GM18873 (cell line): Measurements from ENCODE around the gene OR6B3.

Source experiments
- ATAC-seq: cut with Tn5 transposase; IDR thresholded peaks from one replicate; pipeline ENCODE4 v1.9.1; 2021; ENCODE audit warnings: mild to moderate bottlenecking, moderate library complexity, moderate number of reproducible peaks; ENCODE audit not compliant: unreplicated experiment, low FRiP score

The OR6B3 gene

DNA sequence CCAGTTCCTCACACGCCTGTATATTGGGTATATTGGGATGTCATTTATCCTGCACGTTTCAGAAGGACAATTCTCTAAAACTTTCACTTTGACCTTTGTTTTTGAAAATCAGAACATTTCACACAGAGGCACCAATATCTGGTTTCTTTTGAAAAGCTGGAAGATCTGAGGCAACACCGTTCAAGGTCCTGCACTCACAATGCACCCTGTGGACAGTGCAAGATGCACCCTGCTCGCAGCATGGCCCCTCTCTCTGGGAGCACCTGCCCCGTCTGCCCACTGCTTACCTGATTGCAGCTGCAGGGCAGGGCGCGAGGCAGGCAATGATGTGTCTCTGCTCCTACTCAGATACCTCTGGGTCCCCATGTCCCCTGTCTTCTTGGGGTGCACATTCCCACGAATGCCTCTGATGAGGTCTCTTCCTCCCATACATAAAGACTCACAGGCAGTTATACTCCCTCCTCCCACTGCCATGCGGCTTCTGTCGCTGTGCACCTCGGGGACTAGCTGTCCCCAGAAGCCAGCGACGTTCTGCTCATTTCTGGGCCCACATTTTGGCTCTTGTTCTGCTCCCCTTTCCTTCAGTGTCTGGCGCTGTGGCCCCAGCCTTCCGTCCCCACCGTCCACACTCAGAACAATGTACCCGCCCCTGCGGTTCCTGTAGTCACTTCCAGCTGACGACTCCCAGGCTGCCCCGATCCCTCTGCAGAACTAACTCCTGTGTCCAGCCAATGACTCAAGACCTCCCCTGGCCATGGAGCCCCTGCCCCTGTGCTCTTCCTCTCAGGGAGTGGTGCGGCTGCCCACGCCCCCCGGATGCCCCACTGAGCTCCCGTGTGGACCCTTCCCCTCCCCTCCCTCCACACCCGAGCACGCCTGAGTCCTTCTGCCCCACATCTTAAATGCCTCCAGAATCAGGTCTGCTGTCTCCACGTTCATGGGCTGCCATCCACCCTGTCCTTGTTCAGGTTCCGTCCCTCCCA, at the start of gene OR6B3:
OR6B3 (minus strand) TSS at position 349 of the 983 bp plus-strand sequence.
- ATAC-seq: no peak

GRCh38 chr2:240098349-240098748, 45.0 kb upstream of the OR6B3 start:
- ATAC-seq: no peak

DNA sequence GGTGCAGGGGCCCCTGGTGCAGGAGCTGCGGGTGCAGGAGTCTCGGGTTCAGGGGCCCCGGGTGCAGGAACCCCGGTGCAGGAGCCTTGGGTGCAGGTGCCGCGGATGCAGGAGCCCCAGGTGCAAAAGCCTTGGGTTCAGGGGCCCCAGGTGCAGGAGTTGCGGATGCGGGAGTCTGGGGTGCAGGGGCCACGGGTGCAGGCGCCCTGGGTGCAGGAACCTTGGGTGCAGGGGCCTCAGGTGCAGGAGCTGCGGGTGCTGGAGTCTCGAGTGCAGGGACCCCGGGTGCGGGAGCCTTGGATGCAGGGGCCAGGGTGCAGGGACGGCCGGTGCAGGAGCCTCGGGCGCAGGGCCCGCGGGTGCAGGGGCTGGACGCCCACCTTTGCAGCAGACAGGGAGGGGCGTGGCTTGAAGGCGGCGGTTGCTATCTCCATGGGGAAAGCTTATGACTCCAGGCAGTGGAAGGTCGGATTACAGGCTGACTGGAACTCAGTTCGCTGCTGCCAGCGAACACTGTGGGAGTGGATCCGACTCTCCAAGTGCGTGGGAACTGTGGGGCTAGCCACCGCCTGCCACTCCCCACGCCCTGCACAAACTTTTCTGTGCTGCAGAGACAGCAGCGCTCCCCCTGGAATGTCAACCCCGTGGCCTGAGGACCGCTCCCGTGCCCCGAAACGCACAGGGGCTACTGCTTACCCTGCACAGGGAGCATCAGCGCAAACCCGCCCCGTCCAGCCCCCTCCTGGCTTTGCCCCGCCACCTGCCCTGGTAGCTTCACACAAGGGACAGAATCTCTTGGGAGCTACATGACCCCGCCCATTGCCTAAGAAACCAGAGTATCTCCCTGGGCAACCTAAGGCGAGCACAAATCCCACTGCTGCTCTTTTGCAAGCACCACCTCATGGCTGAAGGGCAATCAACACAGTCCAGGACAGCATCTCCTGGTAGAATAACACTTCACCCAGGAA, 42.5 kb upstream of the OR6B3 start:
- no peak for ATAC-seq

- ATAC-seq: no peak
Observed at GRCh38 chr2:240089306-240089705, 36.0 kb upstream of the OR6B3 start.

GRCh38 chr2:240086563-240086962, 33.2 kb upstream of the OR6B3 start:
- ATAC-seq: no peak

GRCh38 chr2:240078631-240079030, 25.3 kb upstream of the OR6B3 start:
- no peak for ATAC-seq

DNA sequence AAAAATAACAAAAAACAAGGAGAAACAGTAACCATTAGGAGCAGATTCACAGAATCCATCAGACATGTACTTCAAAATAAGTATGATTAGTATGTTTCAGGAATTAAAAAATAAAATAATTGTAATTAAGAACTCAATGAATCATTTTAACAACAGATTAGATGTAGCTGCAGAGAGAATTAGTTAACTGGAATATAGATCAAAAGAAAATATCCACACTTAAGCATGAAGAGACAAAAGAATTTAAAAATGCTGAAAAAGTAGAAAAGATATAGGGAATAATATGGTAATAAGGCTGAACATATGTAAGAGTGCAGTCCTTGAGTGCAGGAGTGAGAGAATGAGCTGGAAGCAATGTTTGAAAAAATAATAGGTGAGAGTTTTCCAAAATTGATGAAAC, 24.1 kb upstream of the OR6B3 start:
- ATAC-seq: no peak

DNA sequence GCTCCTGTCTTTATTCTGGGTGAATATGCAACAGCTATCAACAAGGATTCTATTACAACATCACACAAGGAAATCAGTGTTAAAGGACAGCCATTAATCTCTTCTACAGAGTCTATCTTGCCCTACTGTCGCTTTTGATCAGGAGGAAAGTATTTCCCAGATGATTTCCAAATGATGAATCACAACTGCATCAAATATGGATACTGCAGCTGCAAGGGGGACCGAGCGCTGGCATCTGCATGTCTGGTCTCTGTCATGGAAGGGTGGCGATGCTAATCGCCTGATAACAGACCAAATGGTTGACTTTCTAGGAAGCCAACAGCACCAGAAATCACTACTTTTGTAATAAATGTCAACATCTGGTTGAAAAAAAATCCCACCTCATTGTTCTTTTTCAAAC, 21.2 kb upstream of the OR6B3 start:
- no peak for ATAC-seq

DNA sequence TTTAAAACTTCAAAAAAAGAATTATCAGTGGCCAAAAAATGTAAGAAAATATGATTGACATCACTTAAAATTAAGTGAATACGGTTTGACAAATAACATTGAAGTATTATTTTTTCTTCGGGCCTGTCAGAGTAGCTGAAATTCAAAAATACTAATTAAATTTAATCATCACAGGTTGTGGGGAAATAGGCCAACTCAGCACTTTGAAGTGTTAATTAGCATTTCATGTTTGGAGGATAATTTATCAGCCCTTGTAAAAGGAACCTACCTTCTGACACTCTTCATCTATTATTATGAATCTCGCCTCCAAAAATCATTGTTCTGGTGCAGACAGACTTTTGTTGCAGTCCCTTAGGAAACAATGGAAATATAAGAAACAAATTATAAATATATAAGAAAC, 17.6 kb upstream of the OR6B3 start:
- no peak for ATAC-seq

- ATAC-seq: no peak
Observed at GRCh38 chr2:240069829-240070228, 16.5 kb upstream of the OR6B3 start.

- no peak for ATAC-seq
Observed at GRCh38 chr2:240068193-240068592, 14.9 kb upstream of the OR6B3 start.

DNA sequence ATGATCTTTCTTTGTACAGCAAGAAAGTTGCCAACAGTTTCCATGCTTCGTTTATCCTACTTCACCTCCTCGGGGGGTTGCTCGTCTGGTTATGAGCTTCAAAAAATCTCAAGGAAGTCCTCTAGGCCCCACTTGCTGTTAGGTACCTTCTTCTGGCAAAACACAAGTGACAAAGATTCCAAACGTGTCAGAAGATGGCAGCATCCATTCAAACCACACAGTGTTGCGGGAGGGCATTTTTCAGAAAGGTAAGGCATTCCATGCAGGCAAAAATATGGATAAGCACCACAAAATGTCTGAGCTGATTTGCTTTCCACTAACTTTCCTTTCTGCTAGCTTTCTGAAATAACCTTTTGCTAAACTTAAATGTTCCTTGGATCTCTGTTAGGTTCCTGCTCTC, 13.2 kb upstream of the OR6B3 start:
- ATAC-seq: no peak

DNA sequence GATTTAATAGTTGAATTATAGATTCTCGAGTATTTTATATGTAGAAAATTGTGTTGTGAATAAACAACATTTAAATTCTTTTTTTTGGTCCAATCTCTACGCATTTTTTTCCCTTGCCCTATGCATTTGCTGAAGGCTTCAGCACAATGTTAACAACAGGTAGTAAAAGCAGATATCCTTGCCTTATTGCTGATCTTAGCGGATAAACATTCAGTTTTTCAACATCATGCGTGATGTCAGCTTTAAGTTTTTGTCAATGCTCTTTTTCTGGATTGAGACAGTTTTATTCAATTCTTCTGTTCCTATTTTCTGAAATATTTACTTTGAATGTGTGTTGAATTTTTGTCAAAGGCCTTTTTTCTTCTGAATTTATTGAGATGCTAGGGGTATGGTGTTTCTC, 11.6 kb upstream of the OR6B3 start:
- no peak for ATAC-seq

DNA sequence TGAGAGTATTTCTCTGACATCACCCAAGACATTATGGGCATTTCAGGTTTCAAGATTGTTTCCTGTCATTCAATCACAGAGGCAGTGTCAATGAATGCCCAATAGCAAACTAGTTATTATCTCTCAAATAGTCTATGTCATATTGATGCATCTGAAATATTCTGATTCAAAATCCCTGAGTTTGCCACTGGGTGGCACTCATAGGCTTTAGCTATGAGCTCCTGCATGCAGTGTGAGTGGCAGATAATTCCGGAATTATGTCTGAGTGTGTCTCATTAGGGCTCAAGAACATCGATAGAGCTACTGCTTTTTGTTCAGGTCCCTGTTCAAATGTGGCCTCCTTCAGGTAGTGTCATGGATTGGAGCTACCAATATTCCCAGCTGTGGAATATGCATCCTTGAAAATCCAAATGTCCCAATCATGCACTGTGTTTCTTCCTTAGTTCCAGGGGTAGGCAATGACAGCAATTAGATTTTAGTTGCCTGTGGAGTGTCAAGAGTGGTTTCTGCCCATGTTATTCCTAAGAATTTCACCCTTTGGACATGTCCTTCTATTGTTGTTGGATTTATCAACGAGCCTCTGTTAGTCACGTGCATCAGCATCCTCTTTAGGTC, 7.8 kb upstream of the OR6B3 start:
- ATAC-seq: no peak

- no peak for ATAC-seq
Observed at GRCh38 chr2:240056678-240057077, 3.4 kb upstream of the OR6B3 start.

- ATAC-seq: no peak
Observed at GRCh38 chr2:240055177-240055917, 2.0 kb upstream of the OR6B3 start.

DNA sequence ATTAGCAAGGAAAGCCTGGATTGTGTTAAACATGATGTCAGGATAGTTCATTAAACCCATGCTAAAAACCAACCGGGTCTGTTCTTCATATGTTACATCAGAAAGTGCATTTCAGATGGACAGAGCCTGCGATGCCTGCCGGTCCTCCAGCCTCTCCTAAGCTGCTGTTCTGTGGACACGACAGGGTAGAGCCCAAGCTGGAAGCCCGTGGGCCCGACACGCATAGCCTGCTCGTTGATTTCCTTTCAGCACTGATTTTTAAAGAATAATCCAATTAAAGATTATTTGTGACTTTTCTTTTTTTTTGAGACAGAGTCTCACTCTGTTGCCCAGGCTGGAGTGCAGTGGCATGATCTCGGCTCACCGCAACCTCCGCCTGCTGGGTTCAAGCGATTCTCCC, 797 bp downstream of the OR6B3 start:
- ATAC-seq: no peak

DNA sequence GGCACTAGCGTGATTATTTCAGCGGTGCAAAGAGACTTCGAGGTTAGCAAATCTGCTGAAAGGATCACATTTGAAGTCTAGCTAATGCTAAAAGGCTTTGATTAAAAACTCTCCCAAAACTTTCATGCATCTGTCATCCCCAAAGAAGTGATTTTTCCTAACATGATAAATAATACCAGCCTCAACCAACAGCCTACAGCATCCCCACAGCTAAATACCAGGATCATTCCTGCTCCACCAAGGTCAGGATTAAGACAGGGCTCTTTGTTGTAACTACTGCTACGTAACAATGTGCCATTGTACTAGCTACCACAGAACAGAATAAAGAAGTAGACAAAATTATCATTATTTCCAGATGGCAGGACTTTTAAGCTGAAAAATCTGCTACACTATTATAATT, 1.6 kb downstream of the OR6B3 start:
- no peak for ATAC-seq

GRCh38 chr2:240050278-240050677, 3.0 kb downstream of the OR6B3 start:
- ATAC-seq: no peak

DNA sequence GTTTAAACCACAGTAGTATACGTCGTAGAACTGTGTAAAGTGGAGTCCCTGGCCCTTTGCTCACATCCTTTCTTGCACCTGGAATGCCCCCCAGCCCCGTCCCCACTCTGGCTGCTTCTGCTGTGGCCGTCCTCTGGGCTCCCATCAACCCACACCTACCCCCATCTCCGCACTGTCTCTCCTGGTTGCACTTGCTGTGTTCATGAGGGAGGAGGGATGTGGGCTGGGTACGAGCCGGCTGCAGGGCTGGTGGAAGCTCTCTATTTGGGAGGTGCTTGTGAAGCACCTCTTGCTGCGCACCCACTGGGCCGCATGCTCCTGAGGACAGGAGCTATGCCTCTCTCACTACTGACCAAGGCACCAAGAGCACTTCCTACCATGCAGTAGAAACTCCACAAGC, 5.1 kb downstream of the OR6B3 start:
- no peak for ATAC-seq
